GM23248 (cell line): ENCODE results near the gene WDCP.

Experiments used
- EZH2 ChIP-seq: fragments of 200-600 bp; sonication (generic); IDR thresholded peaks from 2 replicates; pipeline ENCODE4 v1.6.1; 2018; ENCODE audit warnings: antibody characterized with exemption, mild to moderate bottlenecking; ENCODE audit not compliant: insufficient read depth, poor library complexity, severe bottlenecking
- EZH2phosphoT487 ChIP-seq: fragments of 200-600 bp; sonication (generic); IDR thresholded peaks from 2 replicates; pipeline ENCODE4 v1.6.1; 2018; ENCODE audit warnings: antibody characterized with exemption, moderate library complexity, mild to moderate bottlenecking, low read depth; ENCODE audit not compliant: insufficient read depth

DNA sequence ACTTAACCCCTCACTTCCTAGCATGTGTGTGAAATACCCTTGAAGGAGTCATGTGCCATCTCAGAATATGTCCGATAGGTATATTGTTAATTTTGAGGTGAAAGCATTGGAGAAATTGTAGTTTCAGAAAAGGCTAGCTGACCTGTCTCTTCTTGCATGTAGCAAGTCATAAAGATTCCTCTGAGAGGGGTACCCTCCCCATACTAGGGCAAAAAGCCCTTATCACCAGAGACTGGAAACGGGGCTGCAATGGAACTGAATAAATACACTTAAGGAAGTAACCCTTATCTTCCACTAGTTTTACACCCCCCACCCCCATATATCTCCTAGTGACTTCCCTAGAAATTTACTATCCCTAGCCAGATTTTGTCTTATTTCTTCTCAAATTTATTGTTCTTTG is 30.7 kb upstream of the WDCP start:
- TF ChIP-seq EZH2 (no peak), EZH2phosphoT487 (no peak)
